Measurements from ENCODE around the gene SLC2A2. TPM values are rescaled to one million over a fixed set of nuclear protein-coding genes. Genes with fewer than 3 reads are reported as not detected.

SLC2A2 gene
- total and polyA plus RNA-seq, 9 donors: 0.10 to 0.36 (median 0.18) TPM; not detected in 6

- intact Hi-C loops (cut with DNase I): loop anchor here in 1 of 4 donors (10.0 kb wide), 1 partner anchor 506 kb away; no protein-coding TSS in a partner anchor
These were observed 32.5 kb upstream of the SLC2A2 start for GRCh38 chr3:171058873-171059603.

GRCh38 chr3:171058058-171058457, 31.5 kb upstream of the SLC2A2 start:
- no peak for DNase-seq
- H3K4me3 ChIP-seq: no peak overlapping the region
- TF ChIP-seq POLR2A (IDR thresholded peaks at IDR 0.05) (no peak), CTCF (IDR thresholded peaks at IDR 0.05) (no peak), EP300 (IDR thresholded peaks at IDR 0.05) (no peak)
- H3K4me1 ChIP-seq (ENCODE audit: insufficient read depth): no peaks in the 10 kb centered on the region
- 20 to 56% (median 53%) methylated on average over 1 of the region's 1 CpG for WGBS, 3 donors
- no peaks in the 10 kb centered on the region for H3K36me3 ChIP-seq
- no peaks in the 10 kb centered on the region for H3K27me3 ChIP-seq
- H3K27ac ChIP-seq: no peak overlapping the region
- intact Hi-C loops (cut with DNase I): loop anchor here in 1 of 4 donors (10.0 kb wide), 1 partner anchor 507 kb away; no protein-coding TSS in a partner anchor
- no peaks in the 10 kb centered on the region for H3K9me3 ChIP-seq

More at GRCh38 chr3:171058873-171059603, 32.5 kb upstream of the SLC2A2 start:
- Histone ChIP-seq H3K36me3 (no peaks in the 10 kb centered on the region), H3K4me3 (no peak overlapping the region), H3K4me1 (ENCODE audit: insufficient read depth) (no peaks in the 10 kb centered on the region), H3K27ac (no peak overlapping the region), H3K27me3 (no peaks in the 10 kb centered on the region), H3K9me3 (no peaks in the 10 kb centered on the region)
- no peak for DNase-seq
- no peak for TF ChIP-seq EP300 (IDR thresholded peaks at IDR 0.05)
- TF ChIP-seq CTCF (IDR thresholded peaks at IDR 0.05): no peak
- TF ChIP-seq POLR2A (IDR thresholded peaks at IDR 0.05): no peak

DNA sequence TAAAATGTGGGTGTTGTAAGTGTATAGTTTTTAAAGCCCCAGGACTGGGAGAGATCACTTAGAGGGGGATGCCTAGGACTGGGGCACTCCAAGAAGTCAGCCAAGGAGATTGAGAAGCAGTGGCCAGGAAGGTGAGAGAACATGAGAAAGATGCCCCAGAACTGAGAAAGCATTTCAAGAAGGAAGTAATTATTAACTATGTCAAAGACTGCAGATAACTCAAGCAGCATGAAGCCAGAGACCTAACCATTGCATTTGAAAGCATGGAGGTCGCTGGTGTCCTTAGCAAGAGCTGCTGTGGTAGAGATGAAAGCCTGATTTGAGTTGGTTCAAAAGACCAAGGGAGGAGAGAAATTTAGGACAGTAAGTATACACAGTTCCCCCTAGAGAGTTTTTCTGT, 30.6 kb upstream of the SLC2A2 start:
- no peak overlapping the region for H3K4me3 ChIP-seq
- H3K27me3 ChIP-seq: no peaks in the 10 kb centered on the region
- no peaks in the 10 kb centered on the region for H3K9me3 ChIP-seq
- TF ChIP-seq EP300 (IDR thresholded peaks at IDR 0.05) (no peak), POLR2A (IDR thresholded peaks at IDR 0.05) (no peak), CTCF (IDR thresholded peaks at IDR 0.05) (no peak)
- no peak overlapping the region for H3K27ac ChIP-seq
- no peaks in the 10 kb centered on the region for H3K36me3 ChIP-seq
- intact Hi-C loops (cut with DNase I): loop anchor here in 1 of 4 donors (10.0 kb wide), 1 partner anchor 508 kb away; no protein-coding TSS in a partner anchor
- DNase-seq: no peak
- WGBS, 3 donors: 94 to 97% (median 95%) methylated on average over 1 of the region's 1 CpG
- no peaks in the 10 kb centered on the region for H3K4me1 ChIP-seq (ENCODE audit: insufficient read depth)

- Histone ChIP-seq H3K9me3 (no peaks in the 10 kb centered on the region), H3K4me3 (no peak overlapping the region), H3K27ac (no peak overlapping the region), H3K4me1 (ENCODE audit: insufficient read depth) (no peaks in the 10 kb centered on the region), H3K27me3 (no peaks in the 10 kb centered on the region), H3K36me3 (no peaks in the 10 kb centered on the region)
- DNase-seq: no peak
- no peak for TF ChIP-seq POLR2A (IDR thresholded peaks at IDR 0.05)
- no peak for TF ChIP-seq EP300 (IDR thresholded peaks at IDR 0.05)
- TF ChIP-seq CTCF (IDR thresholded peaks at IDR 0.05): no peak
- 81 to 91% (median 89%) methylated on average over 5 of the region's 5 CpGs for WGBS, 3 donors
- intact Hi-C loops (cut with DNase I): loop anchor here in 1 of 4 donors (10.0 kb wide), 1 partner anchor 508 kb away; no protein-coding TSS in a partner anchor
These were observed 30.0 kb upstream of the SLC2A2 start for GRCh38 chr3:171056528-171056927.

Measured in ovary (tissue), 9 donors.